Stimulated activated CD8-positive, alpha-beta memory T cell treated with anti-CD3 and anti-CD28 coated beads, Interleukin-7, amount 100 ng/mL, for 4 hours (primary cell): ENCODE data around the gene ZNF764.
"Not testable (repeated sequence)": the region's sequence is repeated elsewhere in the genome, so short reads cannot be mapped to it uniquely, and the experiment has no call there.

ENCODE experiments used
- DNase-seq, 2 donors: peaks; one replicate each; pipeline ENCODE4 v3.0.0-alpha.2; 2020; ENCODE audit warnings: low read depth in 2 of 2

Gene ZNF764

DNA sequence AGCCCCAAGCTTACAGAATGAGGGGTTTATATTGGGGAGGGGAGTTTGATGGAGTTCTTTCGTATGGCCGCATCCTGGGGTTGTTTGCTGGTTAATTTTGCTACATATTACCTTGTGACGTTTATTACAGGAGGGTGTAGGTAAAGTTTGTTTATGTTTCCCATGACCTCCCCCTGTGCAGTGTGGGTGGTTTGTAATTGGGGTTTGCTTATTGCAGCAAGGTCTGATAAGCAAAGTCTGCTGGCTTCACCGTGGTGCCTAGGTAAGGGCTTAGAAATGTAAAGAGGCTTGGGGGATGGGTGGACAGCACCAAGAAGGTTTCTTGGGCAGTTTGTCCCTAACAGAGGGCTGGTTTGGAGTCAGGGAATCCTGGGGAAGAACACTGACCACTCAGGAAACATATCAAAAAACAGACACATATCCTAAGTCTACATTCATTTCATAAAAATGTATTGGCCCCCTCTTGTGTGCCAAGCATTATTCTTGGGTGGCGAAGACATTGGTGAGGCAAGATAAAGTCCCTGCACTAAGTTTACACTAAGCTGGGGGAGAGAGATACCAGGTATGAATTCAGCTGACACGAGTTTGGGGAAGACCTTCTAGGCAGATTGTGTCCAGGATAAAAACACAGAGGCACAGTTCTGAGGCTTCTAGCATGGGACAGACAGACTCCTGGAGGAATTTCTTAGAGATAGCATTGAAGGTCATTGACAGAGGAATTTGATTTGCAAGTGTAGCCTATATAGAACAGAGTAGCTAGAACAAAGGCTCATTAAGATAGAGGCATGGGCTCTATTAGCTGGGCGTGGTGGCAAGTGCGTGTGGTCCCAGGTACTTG, 9.5 kb downstream of the ZNF764 start:
- no peak for DNase-seq

DNA sequence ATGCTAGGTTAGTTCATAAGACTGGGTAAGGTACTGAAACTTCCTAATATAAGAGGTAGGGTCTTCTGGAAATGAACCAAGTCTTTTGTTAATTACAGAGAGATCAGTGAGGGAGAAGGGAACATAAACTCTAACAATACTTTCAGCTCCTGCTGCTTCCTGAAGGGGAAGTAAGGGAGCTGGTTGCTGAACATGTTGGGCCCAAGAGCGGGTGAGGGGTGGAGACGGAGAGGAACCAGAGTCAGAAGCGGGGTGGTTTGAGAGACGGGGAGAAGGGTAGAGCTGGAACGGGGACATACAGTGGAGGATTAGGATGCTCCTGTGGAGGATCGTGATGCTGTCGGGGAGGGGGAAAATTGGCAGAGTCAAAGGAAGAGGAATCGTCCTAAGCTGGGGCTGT, 12.1 kb downstream of the ZNF764 start:
- no peak for DNase-seq

DNA sequence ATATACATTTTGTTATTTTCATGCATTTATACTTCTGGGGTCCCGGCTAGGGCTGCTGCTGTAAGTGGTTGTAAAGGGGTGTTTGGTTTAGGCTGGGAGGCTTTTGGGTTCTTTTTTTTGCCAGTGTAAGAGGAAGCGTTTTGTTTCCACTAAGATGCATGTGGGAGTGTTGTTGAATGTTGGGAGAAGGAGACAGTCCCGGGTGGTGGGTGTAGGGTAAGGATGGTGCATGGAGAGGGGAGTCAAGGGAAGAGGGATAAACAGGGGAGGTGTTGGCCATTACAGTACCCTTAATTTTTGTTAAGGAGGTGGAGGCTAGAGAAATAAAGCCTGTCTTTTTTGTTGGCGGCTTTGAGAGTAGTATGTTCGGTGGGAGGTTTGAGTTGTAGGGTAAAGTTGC, 15.1 kb downstream of the ZNF764 start:
- DNase-seq: no peak

DNA sequence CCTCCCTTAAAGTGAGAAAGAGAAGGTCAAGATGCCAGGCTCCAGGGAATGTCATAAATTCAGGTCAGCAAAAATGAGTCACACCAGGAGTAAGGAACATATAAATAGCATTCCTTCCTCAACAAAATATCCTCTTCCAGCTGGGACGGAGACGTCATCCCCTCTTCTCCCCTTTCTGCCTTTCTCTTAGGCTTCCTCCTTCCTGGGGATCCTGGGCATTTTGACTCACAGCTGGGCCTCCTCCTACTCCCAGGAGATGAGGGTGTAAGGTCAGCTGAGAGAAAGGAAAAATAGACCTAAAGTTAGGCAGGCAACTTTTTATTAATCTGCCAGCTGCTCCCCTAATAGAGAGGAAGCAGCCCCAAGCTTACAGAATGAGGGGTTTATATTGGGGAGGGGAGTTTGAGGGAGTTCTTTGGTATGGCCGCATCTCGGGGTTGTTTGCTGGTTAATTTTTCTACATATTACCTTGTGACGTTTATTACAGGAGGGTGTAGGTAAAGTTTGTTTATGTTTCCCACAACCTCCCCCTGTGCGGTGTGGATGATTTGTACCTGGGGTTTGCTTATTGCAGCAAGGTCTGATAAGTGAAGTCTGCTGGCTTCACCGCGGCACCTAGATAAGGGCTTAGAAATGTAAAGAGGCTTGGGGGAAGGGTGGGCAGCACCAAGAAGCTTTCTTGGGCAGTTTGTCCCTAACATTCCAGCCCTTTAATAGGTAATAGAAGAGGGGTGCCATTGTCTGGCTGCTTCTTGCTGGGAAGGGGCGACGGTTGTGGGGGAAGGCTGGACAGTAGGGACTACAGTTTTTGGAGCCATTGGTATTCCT, 16.5 kb downstream of the ZNF764 start:
- no peak for DNase-seq

DNA sequence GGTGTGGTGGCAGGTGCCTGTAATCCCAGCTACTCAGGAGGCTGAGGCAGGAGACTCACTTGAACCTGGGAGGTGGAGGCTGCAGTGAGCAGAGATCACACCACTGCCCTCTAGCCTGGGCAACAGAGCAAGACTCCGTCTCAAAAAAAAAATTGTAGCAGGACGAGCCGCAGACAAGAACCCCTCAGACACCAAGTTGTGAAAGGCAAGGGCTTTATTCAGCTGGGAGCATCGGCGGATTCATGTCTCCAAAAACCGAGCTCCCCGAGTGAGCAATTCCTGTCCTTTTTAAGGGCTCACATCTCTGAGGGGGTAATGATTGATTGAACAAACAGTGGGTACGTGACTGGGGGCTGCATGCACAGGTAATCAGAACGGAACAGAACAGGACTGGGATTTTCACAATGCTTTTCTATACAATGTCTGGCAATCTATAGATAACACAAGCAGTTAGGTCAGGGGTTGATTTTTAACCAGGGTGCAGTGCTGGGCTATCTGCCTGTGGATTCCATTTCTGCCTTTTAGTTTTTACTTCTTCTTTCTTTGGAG, 17.2 kb downstream of the ZNF764 start:
- not testable (repeated sequence) for DNase-seq

GRCh38 chr16:30539986-30540526, 18.1 kb downstream of the ZNF764 start:
- DNase-seq: not testable (repeated sequence)

DNA sequence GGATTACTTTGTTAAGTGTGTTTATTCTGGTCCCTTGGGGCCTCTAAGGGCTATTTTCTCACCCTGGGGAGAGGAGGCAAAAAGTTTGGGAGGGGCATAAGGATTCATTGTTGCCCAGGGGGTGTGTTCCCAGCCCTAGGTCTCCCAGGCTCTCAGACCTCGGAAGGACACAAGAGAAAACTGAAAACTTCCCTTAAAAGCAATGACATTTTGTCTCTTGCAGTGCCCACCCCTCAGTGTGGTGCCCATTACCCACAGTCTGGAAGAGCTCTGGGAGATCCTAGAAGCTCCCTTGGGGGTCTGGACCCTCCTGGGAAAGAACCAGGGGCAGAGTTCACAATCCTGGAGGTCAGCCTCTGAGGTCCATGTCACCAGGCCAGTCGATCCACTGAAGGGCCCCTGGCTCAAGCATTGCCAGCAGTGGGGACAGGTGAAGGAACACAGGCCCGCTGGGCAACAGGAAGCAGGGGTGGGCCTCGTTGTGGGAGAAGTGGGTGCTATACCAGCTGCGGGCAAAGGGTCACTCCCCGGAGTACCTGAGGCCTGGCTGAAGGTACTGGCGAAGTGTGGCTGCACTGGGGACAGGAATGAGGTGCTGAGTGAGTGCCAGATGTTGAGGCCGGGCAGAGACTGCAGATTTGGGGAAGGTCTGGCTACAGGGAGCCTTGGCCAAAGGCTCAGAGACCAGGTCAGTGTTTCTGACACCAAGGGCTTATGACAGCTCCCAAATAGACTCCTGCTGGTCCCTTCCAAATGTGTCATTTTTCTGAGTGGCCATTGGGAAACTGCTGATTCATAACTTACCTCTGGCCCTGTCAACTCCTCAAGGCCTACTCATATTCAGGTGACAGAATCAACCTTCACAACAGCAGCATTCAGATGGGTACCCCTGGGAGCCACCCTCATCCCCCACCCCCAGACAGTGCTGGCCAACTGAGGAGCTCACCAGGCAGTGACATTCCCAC, 18.9 kb downstream of the ZNF764 start:
- no peak for DNase-seq

DNA sequence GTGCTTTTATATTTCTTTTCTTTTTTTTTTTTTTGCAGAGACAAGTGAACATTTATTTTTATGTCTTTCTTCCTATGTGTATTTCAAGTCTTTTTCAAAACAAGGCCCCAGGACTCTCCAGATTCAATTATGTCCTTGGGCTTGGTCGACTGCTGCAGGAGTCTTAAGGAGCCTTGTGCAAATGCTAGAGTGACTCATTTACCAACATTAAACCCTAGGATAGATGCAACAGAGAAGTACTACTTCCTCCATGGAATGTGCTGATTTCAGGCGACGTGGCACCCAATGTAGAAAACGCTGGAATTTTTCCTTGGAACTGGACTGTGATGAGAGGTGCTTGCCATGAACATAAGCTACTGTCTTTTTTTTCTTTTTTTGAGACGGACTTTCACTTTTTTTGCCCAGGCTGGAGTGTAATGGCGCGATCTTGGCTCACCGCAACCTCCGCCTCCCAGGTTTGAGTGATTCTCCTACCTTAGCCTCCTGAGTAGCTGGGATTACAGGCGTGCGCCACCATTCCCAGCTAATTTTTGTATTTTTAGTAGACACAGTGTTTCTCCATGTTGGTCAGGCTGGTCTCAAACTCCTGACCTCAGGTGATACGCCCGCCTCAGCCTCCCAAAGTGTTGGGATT, 21.7 kb downstream of the ZNF764 start:
- not testable (repeated sequence) for DNase-seq

DNA sequence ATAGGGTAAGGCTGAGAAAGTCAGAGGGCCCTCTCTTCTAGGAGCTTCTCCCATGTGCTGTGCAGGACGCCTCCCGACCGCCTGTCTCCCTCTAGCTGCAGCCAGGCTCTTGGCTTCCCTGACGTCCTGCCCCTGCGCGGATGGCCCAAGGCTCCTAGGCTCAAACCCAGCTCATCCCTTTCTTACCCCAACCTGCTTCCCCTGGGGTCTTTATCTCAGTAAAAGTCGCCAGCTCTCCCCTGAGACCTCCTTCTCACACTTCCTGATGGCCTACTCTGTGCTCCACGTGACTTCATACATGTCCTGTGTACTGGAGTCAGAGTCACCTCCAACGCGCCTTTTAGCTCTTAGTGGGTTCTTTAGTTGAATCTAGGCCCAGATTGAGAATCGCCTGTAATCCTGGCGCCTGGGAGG, 22.4 kb downstream of the ZNF764 start:
- DNase-seq: peak; percentile 47 to 52

- no peak for DNase-seq
Measured at GRCh38 chr16:30535106-30535776, 22.9 kb downstream of the ZNF764 start.

GRCh38 chr16:30534368-30535105, 23.6 kb downstream of the ZNF764 start, which contains the start of gene ZNF747:
TSS of gene ZNF747 (minus strand) at chr16:30534858. CDS start at chr16:30534679, 179 bp downstream.
- peak; percentile 85 to 90 for DNase-seq

DNA sequence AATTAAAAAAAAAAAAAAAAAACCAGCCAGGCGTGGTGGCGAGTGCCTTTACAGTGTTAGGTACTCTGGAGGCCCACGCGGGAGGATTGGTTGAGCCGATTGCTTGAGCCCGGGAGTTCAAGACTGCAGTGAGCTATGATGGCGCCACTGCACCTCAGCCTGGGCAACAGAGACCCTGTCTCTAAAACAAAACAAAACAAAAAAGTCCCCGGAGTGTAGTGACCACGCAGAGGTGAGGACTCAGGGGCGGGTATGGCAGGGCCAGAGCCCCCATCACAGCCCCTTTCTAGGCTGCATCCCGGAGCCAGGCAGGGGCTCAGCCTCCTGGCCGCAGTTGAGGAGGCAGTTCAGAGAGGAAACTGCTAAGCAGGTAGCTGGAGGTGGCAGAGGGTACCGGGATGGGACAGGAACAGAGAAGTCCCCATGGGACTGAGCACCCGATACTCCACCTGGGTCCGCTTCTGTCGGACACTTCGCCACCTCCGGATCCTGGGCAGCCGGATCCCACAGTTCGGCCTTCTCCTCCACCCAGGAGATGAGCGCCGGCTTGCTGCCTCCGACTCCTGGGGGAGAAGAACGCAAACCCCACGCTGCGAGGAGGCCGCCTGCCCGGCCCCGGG, 24.3 kb downstream of the ZNF764 start:
- no peak for DNase-seq

DNA sequence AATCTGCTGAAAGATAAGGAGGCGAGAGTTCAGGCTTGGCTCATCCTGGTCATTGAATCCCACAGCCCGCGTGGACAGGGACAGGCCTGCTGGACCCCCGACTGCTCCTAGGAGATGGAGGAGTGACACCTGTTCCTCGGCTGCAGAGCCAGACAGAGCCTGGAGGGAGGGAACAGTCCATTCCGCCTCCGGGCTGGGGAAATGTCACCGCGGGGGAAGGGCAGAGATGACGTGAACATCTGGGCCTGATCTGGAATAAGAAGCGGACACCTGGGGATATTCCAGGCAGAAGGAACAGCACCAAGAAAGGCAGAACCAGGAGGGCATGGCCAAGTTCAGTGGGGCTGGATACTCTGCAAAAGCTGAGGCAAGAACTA, 25.0 kb downstream of the ZNF764 start:
- no peak for DNase-seq

DNA sequence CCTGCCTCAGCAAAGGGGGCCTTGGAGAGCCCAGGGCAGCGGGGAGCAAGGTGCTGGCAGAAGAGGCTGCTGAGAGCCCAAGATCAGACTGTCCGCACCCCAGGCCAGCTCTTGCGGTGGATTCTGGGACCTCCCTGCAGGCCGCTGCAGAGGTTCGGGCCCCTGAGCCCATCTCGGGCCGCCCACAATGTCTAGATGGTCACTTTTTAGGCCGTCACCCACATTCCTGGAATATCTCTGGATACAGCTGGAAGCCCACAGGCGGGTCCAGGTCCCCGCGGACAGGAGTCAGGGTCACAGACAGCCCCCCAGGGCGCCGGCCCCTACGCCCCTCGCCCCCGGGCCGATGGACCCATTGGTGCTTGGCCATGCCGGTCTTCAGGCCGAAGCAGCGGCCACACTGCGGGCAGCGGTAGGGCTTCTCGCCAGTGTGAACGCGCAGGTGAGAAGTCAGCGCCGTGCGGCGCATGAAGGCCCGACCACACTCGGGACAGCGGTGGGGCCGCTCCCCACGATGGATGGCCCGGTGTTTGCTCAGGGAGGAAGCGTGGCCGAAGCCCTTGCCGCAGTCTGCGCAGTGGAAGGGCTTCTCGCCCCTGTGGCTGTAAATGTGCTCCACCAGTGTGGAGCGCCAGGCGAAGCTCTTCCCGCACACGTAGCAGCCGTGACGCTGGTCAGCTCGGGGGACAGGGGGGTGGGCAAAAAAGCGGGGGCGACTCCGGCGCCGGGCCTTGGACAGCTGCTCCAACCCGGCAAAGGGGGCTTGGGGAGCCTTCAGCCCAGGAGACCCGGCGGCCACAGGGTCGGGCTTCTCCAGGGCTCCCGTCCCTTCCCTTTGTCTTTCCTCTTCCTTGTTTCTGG, 25.7 kb downstream of the ZNF764 start:
- no peak for DNase-seq

DNA sequence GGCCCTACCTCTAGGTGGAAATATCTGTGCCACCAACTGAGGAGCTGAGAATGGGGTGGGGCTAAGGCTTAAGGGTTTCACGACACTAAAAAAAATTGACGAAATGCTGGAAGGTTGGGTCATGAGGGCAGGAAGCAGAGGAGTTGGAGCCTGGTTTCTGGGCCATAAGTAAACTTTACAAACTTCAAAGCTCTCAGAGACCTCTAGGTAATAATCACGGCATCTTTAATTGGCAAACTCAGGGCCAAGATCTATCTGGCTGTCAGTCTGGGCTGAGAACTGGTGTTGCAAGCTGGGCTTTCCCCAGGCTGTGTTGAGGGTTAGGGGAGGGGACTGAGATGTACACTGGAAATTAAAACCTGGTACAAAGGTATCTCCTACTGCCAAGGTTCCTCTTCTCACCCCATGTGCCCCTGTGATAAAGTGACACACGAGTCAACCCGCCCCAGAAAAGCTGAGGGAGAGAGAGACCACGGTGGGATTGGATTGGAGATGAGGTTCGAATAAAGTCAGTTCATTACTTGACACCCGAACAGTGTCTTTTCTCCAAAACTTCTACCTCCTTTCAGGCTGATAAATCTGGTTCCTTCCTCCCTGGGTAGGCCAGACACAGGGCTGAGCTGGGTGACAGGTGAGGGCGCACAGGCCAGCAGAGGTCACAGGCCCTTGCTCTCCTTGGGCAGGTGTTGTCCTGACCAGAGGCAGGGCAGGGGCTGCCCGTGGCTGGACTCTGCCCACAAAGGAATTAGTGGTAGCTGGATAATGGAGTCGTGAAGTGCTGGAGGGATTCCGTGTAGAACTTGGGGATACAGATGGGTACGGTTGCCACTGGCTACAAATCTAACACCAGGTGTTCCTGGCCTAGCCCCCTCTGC, 27.8 kb downstream of the ZNF764 start:
- no peak for DNase-seq

GRCh38 chr16:30528799-30529457, 29.2 kb downstream of the ZNF764 start:
- no peak for DNase-seq
